ENCODE data around the gene SNX5.

Gene SNX5

DNA sequence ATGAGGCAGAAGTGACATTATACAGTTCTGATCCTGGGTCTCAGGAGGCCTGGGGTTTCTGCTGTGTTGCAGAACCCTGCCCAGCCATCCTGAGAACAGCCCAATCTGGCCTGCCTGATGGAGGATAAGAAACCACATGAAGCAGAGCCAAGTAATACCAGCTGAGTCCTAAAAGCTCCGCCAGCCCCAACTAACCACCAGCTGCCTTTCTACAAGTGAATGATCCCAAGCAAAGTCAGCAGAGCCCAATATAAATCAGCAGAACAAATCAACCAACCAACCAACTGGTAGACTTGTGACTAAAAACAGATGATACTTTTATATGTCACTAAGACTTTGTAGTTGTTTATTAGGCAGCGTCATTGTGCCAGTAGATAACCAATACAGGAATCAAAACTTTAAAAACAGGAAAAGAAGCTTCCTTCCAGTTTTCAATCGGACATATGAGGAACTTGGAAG lies 52.1 kb downstream of the SNX5 start:
- DNase-seq (ENCODE audit: low spot score): no peak

DNA sequence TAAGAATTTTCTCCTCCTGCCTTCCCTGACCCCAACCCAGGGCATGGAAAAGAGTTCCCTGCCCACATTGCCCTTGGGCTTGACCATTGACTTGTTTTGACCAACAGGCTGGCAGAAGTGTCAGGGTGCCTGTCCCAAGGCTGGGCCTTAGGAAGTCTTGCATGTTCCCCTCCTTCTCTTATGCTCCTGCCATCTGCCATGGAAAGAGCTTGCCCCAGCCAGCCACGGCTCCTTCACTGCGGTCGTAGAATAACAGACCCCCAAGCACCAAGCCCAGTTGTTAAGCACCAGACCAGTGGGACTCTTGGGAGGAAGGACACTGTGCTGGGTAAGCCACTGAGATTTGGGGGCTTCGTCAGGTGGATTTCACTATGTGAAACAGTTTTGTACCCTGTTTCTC lies 53.6 kb downstream of the SNX5 start:
- DNase-seq (ENCODE audit: low spot score): no peak

DNA sequence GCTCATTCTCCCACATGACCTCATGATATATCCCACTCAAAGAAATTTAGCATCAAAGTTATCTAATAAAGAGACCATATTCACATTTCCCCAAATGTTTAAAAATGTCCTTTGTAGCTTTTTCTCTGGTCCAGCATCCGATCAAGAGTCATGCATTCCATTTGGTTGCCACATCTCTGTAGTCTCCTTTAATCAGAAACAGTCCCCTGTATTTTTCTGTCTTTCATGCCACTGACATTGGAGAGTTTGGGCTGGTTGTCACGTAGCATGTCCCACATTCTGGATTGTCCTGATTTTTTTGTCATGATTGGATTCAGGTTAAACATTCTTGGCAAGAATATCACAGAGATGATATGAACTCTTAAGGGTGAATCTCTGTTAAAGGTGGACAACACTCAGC lies 55.7 kb downstream of the SNX5 start:
- peak; percentile 80 for DNase-seq (ENCODE audit: low spot score)

DNA sequence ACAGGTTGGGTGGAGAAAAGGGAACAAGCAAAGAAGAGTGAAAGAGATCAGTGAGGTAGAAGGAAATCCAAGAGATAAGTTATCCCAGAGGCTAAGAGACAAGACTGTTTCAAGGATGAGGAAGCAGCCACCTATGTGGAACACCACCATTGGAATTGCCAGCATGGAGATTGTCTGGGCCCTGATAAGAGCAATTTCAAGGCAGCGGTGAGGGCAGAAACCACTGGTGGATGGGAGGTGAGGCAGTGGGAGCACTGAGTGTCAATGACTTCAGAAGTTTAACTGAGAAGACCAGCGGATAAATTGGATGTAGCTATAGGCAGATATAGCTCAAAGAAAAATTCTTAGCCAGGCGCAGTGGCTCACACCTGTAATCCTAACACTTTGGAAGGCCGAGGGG lies 56.7 kb downstream of the SNX5 start:
- DNase-seq (ENCODE audit: low spot score): no peak

DNA sequence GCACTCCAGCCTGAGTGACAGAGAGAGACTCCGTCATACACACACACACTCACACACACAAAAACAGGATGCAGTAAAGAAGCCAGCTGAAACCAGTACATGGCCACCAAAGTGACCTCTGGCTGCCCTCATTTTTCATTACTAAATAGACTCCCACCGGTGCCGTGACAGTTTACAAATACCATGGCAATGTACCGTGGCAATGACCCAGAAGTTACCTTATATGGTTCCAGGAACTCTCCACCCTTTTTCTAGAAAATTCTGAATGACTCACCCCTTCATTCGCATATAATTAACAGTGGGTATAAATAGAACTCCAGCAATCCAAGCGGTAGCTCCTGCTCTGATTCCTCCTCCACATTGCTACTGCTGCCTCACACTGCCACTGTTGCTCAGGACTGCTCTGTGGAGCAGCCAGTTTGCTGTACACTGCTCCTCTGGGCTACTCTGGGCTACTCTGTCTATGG lies 57.7 kb downstream of the SNX5 start:
- peak; percentile 80 for DNase-seq (ENCODE audit: low spot score)

DNA sequence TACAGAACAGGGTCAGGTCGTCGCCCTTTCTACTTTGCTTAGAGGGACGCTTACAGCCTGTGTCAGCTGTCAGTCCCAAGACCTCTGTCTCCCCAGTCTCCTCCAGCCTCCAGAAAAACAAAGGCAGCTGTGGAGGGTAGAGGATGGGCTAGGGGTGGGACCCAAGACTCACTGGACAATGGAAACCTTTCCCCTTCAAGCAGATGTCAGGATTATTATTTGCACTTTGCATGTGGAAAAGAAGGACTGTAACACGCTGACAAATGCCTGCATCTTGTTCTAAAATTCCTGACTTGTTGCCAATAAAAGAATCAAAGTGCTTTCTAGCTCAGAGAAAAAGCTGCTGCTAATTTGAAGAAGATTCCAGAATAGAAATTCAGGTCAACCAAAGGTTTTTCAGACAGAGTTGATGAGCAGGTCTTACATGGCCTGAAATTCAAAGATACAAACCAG lies 58.7 kb downstream of the SNX5 start:
- DNase-seq (ENCODE audit: low spot score): peak; percentile 29

DNA sequence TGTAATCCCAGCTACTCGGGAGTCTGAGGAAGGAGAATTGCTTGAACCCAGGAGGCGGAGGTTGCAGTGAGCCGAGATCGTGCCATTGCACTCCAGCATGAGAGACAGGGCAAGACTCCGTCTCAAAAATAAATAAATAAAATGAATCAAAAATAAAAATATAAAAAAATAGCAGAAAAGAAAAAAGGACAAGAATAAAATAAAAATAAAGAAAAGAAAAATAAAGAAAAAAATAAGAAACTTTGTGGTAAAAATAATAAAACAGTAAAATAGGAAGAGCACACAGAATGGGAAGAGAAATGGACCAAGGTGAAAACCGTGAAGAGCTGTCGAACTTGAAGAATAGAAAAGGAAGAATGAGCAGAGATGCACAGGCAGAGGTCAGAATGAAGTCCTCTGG lies 63.0 kb downstream of the SNX5 start:
- no peak for DNase-seq (ENCODE audit: low spot score)

DNA sequence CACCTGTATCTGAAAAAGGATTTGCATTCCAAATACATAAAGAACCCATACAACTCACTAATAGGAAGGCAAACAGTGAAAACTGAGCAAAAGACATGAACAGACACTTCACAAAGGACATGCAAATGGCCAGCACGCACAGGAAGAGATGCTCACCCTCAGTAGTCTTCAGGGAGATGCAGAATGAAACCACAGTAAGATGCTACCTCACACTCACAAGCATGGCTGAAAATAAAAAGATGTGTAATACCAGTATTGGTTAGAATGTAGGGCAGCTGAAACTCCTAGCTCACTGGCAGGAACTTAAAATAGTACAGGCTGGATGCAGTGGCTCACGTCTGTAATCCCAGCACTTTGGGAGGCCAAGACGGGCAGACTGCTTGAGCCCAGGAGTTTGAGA lies 64.6 kb downstream of the SNX5 start:
- no peak for DNase-seq (ENCODE audit: low spot score)

DNA sequence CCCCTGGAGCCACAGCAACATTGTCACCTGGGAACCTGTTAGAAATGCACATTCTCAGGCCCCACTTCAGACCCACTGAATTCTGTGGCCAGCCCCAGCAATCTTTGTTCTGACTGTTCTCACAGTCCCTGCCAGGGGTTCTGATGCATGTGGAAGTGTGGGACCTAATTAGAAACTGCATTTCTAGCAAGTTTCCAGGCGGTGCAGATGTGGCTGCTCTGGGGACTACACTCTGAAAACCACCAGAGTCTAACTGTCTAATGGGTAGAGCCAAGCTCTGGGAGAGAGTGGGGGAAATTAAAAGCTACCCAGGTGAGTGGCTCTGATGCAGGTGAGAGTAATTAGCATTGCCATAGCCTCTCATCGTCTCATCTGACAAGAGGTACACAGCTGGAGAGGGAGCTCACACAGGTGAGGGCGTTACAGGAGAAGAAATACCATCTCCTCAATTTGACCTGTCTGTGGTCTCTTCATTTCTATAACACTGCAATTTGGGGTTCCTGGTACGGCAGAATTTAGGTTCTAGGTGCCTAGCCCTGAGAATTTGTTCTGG lies 66.0 kb downstream of the SNX5 start:
- no peak for DNase-seq (ENCODE audit: low spot score)

DNA sequence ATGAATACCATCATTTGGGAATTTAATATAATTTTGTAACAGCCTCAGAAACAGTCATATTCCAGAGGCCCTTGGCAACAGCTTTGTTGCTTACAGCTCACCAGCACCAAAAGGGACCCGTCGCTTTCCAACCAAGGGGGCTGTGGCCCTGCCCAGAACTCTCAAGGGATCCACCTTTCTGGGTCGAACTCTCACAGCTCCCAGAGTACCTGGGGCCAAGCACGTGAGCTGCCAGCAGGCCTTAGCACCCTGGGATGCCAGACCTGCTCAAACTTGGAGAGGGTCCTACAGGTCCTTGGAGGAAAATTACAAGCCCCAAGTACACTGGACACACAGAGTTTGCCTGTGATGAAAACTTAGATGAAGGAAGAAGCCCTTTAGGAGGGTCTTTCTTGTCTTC lies 66.6 kb downstream of the SNX5 start:
- no peak for DNase-seq (ENCODE audit: low spot score)

DNA sequence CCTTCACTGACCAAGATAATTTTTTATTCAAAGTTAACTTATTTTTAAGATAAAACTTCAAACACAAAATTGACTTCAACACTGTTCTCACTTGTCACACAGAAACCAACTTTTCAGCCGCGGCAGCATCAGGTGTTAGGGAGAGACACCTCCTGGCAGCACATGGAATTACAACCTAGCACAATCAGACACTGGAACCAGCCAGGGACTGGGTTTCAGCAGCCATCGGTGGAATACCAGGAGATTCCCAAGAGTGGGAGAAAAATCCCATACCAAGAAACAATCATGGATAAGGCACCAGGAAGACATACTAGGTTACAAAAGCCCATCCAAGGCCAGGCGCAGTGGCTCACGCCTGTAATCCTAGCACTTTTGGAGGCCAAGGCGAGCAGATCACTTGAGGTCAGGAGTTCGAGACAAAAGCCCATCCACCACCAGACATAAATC lies 70.0 kb downstream of the SNX5 start:
- peak; percentile 81 for DNase-seq (ENCODE audit: low spot score)

DNA sequence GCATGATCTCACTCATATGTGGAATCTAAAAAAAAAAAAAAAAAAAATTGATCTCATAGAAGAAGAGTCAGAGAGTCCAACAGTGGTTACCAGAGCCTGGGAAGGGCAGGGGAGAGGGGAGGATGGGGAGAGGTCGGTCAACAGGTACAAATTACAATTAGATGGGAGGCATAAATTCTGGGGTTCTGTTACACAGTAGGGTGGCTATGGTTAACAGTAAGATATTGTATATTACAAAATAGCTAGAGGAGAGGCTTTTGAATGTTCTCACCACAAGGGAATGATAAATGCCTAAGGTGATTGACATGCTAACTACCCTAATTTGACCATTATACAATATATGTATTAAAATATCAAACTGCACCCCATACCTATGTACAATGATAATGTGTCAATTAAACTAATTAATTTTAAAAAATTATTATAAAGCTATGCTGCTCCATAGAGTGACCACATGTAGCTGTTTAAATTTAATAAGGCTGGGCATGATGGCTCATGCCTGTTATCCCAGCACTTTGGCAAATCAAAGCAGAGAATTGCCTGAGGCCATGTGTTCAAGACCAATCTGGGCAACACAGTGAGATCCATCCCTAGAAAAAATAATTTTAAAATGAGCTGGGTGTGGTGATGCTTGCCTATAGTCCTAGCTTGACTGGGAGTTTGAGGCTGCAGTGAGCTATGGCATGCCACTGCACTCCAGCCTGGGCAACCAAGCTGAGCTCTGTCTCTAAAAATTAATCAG lies 70.9 kb downstream of the SNX5 start:
- no peak for DNase-seq (ENCODE audit: low spot score)

DNA sequence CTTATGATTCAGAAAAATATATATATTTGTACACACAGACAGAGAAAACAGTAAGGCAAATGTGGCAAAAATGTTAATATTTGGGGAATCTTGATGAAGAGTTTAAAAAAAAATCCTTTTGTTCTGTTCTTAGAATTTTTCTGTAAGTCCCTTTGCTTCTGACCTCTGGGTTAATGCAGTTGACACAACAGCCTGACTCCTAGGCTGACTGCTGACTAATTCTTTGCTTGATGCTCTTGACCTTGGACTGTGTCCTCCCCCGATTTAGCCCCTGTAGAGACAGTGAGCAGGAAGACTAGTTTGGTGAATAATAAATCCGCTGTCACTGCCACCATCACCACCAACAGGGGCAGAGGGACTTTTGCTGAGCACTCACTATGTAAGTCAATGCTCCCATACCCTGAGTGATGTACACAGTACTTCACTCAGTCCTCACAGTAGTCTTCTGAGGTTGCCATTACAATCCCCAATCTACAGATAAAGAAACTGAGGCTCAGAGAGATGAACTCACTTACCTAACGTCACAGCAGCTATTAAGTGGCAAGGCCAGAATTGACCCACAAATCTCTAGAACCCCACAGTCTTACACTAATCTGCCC lies 71.7 kb downstream of the SNX5 start:
- DNase-seq (ENCODE audit: low spot score): no peak

DNA sequence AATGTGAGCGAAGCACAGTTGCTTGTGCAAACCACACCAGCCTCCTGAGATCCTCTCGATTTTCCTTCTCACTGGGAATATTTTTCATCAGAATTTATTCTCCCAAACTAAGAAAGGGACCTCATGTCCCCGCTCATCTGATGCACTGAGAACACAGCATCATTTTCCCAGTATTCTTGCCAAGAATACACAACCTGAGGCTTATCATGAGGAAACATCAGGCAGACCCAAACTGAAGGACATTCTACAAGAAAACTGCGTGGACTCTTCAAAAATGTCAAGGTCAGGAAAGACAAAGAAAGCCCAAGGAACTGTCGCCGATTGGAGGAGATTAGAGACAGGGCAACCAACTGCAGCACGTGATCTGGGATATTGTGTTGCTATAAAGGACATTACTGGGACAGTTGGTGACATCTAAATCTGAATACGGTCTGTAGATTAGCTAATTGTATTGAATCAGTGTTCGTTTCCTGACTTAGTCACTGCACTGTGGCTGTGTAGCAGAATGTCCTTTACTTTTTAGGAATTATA lies 72.3 kb downstream of the SNX5 start:
- DNase-seq (ENCODE audit: low spot score): no peak

DNA sequence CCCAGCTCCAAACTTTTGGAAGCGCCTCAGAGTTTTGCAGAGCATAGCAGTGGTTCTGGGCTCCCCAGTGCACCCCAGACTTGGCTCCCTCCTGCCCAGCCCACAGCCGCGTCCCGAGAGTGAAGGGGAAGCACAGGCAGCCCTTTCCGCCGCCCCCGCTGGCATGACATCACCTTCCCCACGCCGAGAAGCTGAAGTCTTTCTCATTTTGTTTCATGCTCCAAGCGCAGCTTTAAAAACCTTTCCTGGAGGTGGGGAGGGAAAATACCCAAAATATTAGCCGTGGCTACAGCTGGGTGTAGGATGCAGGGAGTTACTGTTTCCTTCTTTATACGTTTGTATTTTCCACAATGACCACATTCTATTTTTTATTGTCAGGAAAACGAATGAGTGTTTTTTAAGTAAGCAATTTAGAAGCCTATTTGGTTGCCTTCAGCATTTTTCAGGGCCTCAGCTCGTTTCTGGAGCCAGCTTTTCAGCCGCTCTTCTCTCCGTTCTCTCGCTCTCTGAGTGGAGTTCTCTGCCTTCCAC lies 72.9 kb downstream of the SNX5 start:
- DNase-seq (ENCODE audit: low spot score): peak; percentile 76

DNA sequence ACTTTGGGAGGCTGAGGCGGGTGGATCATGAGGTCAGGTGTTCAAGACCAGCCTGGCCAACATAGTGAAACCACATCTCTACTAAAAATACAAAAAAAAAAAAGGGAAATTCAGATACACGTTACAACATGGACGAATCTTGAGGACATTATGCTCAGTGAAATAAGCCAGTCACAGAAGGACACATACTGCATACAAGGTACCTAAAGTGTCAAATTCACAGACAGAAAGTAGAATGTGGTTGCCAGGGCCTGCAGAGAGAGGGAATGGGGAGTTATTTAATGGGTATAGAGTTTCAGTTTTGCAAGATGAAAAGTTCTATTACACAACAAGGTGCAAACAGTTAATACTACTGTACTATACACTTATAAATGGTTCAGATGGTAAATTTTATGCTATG lies 75.1 kb downstream of the SNX5 start:
- no peak for DNase-seq (ENCODE audit: low spot score)

DNA sequence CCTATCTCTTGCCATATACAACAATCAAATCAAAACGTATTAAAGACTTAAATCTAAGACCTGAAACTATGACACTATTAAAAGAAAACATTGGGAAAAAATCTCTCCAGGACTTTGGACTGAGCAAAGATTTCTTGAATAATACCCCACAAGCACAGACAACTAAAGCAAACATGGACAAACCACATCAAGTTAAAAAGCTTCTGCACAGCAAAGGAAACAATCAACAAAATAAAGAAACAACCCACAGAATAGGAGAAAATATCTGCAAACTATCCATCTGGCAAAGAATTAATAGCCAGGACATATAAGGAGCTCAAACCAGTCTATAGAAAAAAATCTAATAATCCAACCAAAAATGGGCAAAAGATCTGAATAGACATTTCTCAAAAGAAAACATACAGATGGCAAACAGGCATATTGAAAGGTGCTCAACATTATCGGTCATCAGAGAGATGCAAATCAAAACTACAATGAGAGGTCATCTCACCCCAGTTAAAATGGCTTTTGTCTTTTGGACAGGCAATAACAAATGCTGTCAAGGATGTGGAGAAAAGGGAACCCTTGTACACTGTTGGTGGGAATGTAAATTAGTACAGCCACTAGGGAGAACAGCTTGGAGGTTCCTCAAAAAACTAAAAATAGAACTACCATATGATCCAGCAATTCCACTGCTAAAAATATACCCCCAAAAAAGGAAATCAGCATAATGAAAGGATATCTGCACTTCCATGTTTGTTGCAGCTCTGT lies 76.2 kb downstream of the SNX5 start:
- DNase-seq (ENCODE audit: low spot score): no peak

All from GM03348 (cell line).